Effector CD8-positive, alpha-beta T cell (primary cell): ENCODE results near the gene MEF2A.
"Not testable (repeated sequence)": the region's sequence is repeated elsewhere in the genome, so short reads cannot be mapped to it uniquely, and the experiment has no call there.

Source experiments
- DNase-seq: peaks from one replicate; lab custom pipeline; 2025; lab: John Stamatoyannopoulos, UW

Gene MEF2A

GRCh38 chr15:99645951-99646350 is 80.2 kb downstream of the MEF2A start:
- DNase-seq: no peak

- no peak for DNase-seq
These were observed 85.4 kb downstream of the MEF2A start for GRCh38 chr15:99651023-99651807.

- no peak for DNase-seq
These were observed 90.4 kb downstream of the MEF2A start for GRCh38 chr15:99656205-99656604.

- no peak for DNase-seq
These were observed 92.2 kb downstream of the MEF2A start for GRCh38 chr15:99657996-99658395.

GRCh38 chr15:99662903-99663302 is 97.1 kb downstream of the MEF2A start:
- DNase-seq: no peak

GRCh38 chr15:99666073-99666472 is 100.3 kb downstream of the MEF2A start:
- DNase-seq: not testable (repeated sequence)

GRCh38 chr15:99668533-99669182 is 102.9 kb downstream of the MEF2A start:
- DNase-seq: no peak

GRCh38 chr15:99669250-99669649 is 103.5 kb downstream of the MEF2A start:
- DNase-seq: no peak

GRCh38 chr15:99671926-99672635 is 106.3 kb downstream of the MEF2A start:
- no peak for DNase-seq

- DNase-seq: no peak
These were observed 107.3 kb downstream of the MEF2A start for GRCh38 chr15:99673111-99673510.

- DNase-seq: no peak
These were observed 108.5 kb downstream of the MEF2A start for GRCh38 chr15:99674279-99674678.

GRCh38 chr15:99677540-99678134 is 111.9 kb downstream of the MEF2A start:
- DNase-seq: no peak

- DNase-seq: no peak
These were observed 114.5 kb downstream of the MEF2A start for GRCh38 chr15:99680276-99680675.

GRCh38 chr15:99681990-99682389 is 116.2 kb downstream of the MEF2A start:
- no peak for DNase-seq

GRCh38 chr15:99682455-99682854 is 116.7 kb downstream of the MEF2A start:
- no peak for DNase-seq

GRCh38 chr15:99683000-99683670 is 117.4 kb downstream of the MEF2A start:
- DNase-seq: no peak

GRCh38 chr15:99686290-99686689 is 120.5 kb downstream of the MEF2A start:
- DNase-seq: no peak

GRCh38 chr15:99692825-99693224 is 127.0 kb downstream of the MEF2A start:
- no peak for DNase-seq

GRCh38 chr15:99696096-99696495 is 130.3 kb downstream of the MEF2A start:
- DNase-seq: no peak

- no peak for DNase-seq
These were observed 137.3 kb downstream of the MEF2A start for GRCh38 chr15:99702895-99703602.
